Sigmoid colon (tissue), 7 donors: Measurements from ENCODE around the gene CIITA. TPM values are rescaled to one million over a fixed set of nuclear protein-coding genes. Genes with fewer than 3 reads are reported as not detected.

Source experiments
- DNase-seq: peaks from one replicate; pipeline ENCODE4 v3.0.0-alpha.2; 2019
- H3K27ac ChIP-seq, 4 donors: fragments of 200-600 bp; sonication (generic); one replicate each; pipeline ENCODE4 v1.5.1; 2016 to 2019; ENCODE audit warnings: mild to moderate bottlenecking in 1 of 4
- H3K27me3 ChIP-seq, 3 donors: fragments of 200-600 bp; sonication (generic); one replicate each; pipeline ENCODE4 v1.5.1; 2019; ENCODE audit warnings: mild to moderate bottlenecking in 1 of 3
- H3K36me3 ChIP-seq, 4 donors: fragments of 200-600 bp; sonication (generic); one replicate each; pipeline ENCODE4 v1.5.1; 2016 to 2019
- H3K4me1 ChIP-seq, 4 donors: fragments of 200-600 bp; sonication (generic); one replicate each; pipeline ENCODE4 v1.5.1; 2017 to 2019
- H3K4me3 ChIP-seq, 4 donors: fragments of 200-600 bp; sonication (generic); one replicate each; pipeline ENCODE4 v1.5.1; 2017 to 2019; ENCODE audit warnings: mild to moderate bottlenecking in 2 of 4, moderate library complexity in 1 of 4
- H3K9me3 ChIP-seq, 4 donors: fragments of 200-600 bp in 3 of 4; sonication (generic) in 3 of 4; one replicate each; pipeline versions ENCODE4 v1.5.1 to v1.6.1; 2013 to 2019
- EP300 ChIP-seq, 4 donors: sonication (generic); formaldehyde crosslinking; IDR thresholded peaks; one replicate each; pipeline ENCODE4 v1.6.1; 2017; ENCODE audit warnings: antibody characterized with exemption in 4 of 4
- POLR2A ChIP-seq, 2 donors: fragments of 450-650 bp; IDR thresholded peaks; one replicate each; pipeline ENCODE4 v1.6.1; 2016; ENCODE audit warnings: antibody characterized with exemption in 2 of 2, mild to moderate bottlenecking in 2 of 2, moderate library complexity in 2 of 2
- POLR2AphosphoS5 ChIP-seq, 4 donors: sonication (generic); formaldehyde crosslinking; IDR thresholded peaks; one replicate each; pipeline ENCODE4 v1.6.1; 2017; ENCODE audit warnings: antibody characterized with exemption in 4 of 4
- WGBS, 2 donors: extraction: QIAGEN DNeasy Blood & Tissue Kit; methylation state at CpG; one replicate each; pipeline ENCODE4 v1.1.7; 2013; 5-methylcytosine and 5-hydroxymethylcytosine counted together
- intact Hi-C: fragments of 100-400 bp; cut with DNase I; formaldehyde crosslinking; loops from one replicate; pipeline ENCODE4 v1.15.1; 2023
- polyA plus RNA-seq, 3 donors: library from polyadenylated mRNA; stranded (reverse); fragments of 200-250 nt; gene quantifications; one replicate each; pipeline ENCODE4 v1.2.3, GENCODE V29; 2013
- total RNA-seq, 4 donors: library from RNA; depleted of rRNA; stranded (reverse); fragments of >200 nt; gene quantifications; one replicate each; pipeline ENCODE4 v1.1.0, GENCODE V29; 2016
- TF ChIP-seq, protein P1 (sequence below), 4 experiments: fragments of 450-650 bp in 3 of 4; fragments of 200-600 bp in 1 of 4; IDR thresholded peaks; one replicate each; pipeline ENCODE4 v1.5.1; 2016 to 2019; ENCODE audit warnings: antibody characterized with exemption in 4 of 4, mild to moderate bottlenecking in 3 of 4, moderate library complexity in 2 of 4
- donor health status: healthy with polysubstance abuse.
- donor health status: Bipolar disorder and iron deficiency.
- donor health status: healthy.

CIITA gene
- total and polyA plus RNA-seq, 7 donors: 1.2 to 53.9 (median 9.7) TPM

DNA sequence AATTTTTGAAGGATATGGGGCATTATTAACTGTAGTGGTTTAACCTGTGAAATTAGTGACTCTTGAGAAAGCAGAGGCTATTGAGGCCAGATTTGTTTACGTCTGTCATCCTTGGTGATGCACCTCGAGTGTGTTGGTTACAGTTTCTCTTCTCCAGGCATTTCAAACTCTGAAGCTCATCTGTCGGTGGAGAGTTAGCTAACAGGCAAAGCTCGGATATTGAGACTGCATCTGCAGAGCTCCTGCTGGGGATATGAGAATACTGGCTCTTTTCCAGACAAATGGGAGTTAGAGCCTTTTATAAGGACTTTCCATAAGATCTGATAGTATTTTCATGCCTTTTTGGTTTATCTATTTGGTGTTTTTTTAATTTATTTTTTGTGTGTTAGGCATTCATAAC is 74.0 kb downstream of the CIITA start:
- intact Hi-C loops: no loop called here
- Histone ChIP-seq H3K4me1 (peaks cover 0 to 44% (median 31%) of the 10 kb centered on the region in 4 donors), H3K27ac (no peak overlapping the region), H3K27me3 (no peaks in the 10 kb centered on the region), H3K36me3 (no peaks in the 10 kb centered on the region), H3K4me3 (no peak overlapping the region), H3K9me3 (no peaks in the 10 kb centered on the region)
- WGBS, 2 donors: 65 to 73% methylated on average over 4 of the region's 4 CpGs
- TF ChIP-seq, protein P1, sequence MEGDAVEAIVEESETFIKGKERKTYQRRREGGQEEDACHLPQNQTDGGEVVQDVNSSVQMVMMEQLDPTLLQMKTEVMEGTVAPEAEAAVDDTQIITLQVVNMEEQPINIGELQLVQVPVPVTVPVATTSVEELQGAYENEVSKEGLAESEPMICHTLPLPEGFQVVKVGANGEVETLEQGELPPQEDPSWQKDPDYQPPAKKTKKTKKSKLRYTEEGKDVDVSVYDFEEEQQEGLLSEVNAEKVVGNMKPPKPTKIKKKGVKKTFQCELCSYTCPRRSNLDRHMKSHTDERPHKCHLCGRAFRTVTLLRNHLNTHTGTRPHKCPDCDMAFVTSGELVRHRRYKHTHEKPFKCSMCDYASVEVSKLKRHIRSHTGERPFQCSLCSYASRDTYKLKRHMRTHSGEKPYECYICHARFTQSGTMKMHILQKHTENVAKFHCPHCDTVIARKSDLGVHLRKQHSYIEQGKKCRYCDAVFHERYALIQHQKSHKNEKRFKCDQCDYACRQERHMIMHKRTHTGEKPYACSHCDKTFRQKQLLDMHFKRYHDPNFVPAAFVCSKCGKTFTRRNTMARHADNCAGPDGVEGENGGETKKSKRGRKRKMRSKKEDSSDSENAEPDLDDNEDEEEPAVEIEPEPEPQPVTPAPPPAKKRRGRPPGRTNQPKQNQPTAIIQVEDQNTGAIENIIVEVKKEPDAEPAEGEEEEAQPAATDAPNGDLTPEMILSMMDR (IDR thresholded peaks at IDR 0.05): no peak
- TF ChIP-seq POLR2A (IDR thresholded peaks at IDR 0.05) (no peak), EP300 (IDR thresholded peaks at IDR 0.05) (no peak), POLR2AphosphoS5 (IDR thresholded peaks at IDR 0.05) (no peak)
- no peak for DNase-seq

DNA sequence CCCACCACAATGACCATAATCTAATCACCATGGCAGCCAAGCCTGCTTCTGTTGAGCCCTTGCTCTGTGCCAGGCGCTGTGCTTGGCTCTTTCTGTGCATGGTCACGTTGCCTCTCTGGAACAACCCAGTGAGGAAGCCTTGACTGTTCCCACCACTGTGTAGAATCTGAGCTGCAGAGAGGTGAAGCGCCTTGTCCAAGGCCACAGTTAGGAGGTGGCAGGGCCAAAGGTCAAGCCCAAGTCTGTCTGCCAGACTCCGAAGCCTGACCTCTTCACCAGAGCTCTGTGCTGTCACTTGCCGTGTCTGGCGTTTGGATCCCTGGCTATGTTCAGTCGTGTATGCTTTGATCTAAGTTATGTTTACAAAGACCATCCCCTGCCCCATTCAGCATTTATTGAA is 77.9 kb downstream of the CIITA start:
- no peak for TF ChIP-seq EP300 (IDR thresholded peaks at IDR 0.05)
- no peak for TF ChIP-seq POLR2A (IDR thresholded peaks at IDR 0.05)
- no peak for TF ChIP-seq POLR2AphosphoS5 (IDR thresholded peaks at IDR 0.05)
- TF ChIP-seq, protein P1 (IDR thresholded peaks at IDR 0.05): no peak
- DNase-seq: no peak
- 90 to 92% methylated on average over 7 of the region's 7 CpGs for WGBS, 2 donors
- Histone ChIP-seq H3K27me3 (no peaks in the 10 kb centered on the region), H3K4me1 (peaks cover 0 to 25% (median 20%) of the 10 kb centered on the region in 4 donors), H3K9me3 (no peaks in the 10 kb centered on the region), H3K36me3 (peaks cover 0 to 8% (median 3%) of the 10 kb centered on the region in 4 donors), H3K4me3 (no peak overlapping the region), H3K27ac (no peak overlapping the region)
- intact Hi-C loops: no loop called here

DNA sequence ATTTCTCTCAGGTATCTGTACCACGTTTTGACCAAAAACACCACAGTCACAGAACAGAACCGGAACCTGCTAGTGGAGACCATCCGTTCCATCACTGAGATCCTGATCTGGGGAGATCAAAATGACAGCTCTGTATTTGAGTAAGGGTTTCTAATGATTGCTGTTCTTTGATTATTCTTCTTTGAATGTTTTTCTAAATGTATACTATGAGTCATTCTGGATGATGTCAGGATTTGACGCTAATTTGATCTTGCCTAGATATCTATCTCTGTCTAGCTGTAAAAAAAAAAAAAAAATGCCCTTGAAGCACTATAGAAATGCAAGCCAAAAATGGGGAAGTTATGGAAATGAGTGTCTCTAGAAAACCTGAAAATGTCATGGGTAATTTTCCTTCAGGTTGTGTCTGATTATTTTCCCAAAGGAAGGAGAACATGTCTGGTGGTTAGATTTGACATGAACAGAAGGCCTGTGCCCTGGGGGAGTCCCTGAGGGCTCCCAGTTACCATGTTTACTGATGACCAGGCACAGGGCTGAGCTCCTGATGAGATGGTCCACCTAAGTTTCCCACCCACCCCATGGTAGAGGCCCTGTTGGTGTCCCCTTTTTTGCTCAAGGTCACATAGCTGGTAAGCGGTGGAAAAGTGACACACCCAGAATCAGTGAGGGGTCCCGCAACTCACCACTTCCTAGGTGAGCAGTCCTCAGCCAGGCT is 80.9 kb downstream of the CIITA start:
- Histone ChIP-seq H3K27me3 (no peaks in the 10 kb centered on the region), H3K4me3 (no peak overlapping the region), H3K36me3 (peaks cover 0 to 14% (median 7%) of the 10 kb centered on the region in 4 donors), H3K27ac (no peak overlapping the region), H3K9me3 (no peaks in the 10 kb centered on the region), H3K4me1 (peaks cover 0 to 27% (median 19%) of the 10 kb centered on the region in 4 donors)
- TF ChIP-seq POLR2A (IDR thresholded peaks at IDR 0.05): no peak
- TF ChIP-seq, protein P1 (IDR thresholded peaks at IDR 0.05): no peak
- TF ChIP-seq EP300 (IDR thresholded peaks at IDR 0.05): no peak
- no peak for TF ChIP-seq POLR2AphosphoS5 (IDR thresholded peaks at IDR 0.05)
- WGBS, 2 donors: 75 to 83% methylated on average over 6 of the region's 6 CpGs
- intact Hi-C loops: no loop called here
- DNase-seq: no peak

DNA sequence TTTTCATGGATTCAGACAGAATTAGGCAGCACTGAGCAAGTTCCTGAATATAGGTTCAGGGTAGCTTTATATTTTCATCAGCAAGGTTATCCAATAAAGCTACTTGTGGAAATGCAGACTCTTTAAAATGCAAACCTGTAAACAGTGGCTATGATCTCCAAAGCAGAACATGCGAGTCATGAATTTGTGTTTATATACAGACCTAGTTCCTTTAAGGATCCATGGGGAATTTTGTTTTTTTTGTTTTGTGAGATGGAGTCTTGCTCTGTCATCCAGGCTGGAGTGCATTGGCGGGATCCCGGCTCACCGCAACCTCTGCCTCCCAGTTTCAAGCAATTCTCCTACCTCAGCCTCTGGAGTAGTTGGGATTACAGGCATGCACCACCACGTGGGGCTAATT is 82.2 kb downstream of the CIITA start:
- Histone ChIP-seq H3K36me3 (peaks cover 0 to 23% (median 13%) of the 10 kb centered on the region in 4 donors), H3K9me3 (no peaks in the 10 kb centered on the region), H3K27ac (peak overlapping the region in 1 of 4 donors; percentile 30), H3K4me3 (no peak overlapping the region), H3K27me3 (no peaks in the 10 kb centered on the region), H3K4me1 (peaks cover 0 to 23% (median 14%) of the 10 kb centered on the region in 4 donors)
- no peak for DNase-seq
- no peak for TF ChIP-seq POLR2A (IDR thresholded peaks at IDR 0.05)
- no peak for TF ChIP-seq POLR2AphosphoS5 (IDR thresholded peaks at IDR 0.05)
- TF ChIP-seq, protein P1 (IDR thresholded peaks at IDR 0.05): no peak
- WGBS, 2 donors: 89 to 92% methylated on average over 5 of the region's 5 CpGs
- intact Hi-C loops: no loop called here
